ENCODE results near the gene NTM.

Gene NTM

DNA sequence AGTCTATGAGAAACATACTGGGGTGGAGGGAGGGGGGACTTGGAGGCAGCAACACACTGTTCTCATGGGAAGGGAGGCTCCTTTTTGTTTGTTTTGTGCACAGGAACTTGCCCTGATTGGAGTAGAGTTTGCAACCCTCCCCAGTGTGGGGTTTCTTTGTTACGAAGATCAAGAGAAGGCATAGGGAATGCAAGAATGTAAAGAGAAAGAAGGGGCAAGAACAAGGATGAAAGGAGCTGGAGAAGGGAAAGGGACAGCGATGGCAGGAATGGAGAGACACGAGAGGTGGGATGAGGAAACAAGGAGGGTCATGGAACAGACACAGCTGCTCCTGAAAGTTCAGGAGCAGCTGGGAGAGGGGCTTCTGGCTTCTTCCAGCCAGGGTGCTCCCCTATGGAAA, 611.7 kb downstream of the NTM start:
- no peaks in the 10 kb centered on the region for H3K9me3 ChIP-seq
- no peak for TF ChIP-seq CTCF (IDR thresholded peaks at IDR 0.05; ENCODE audit: low read depth, low read length)
- no peaks in the 10 kb centered on the region for H3K36me3 ChIP-seq
- no peak for DNase-seq
- no peak overlapping the region for H3K4me3 ChIP-seq (ENCODE audit: low read depth, low read length)
- H3K27me3 ChIP-seq = no peaks in the 10 kb centered on the region
- no peaks in the 10 kb centered on the region for H3K4me1 ChIP-seq

GRCh38 chr11:131985846-131986301, 615.5 kb downstream of the NTM start:
- Histone ChIP-seq H3K9me3 (no peaks in the 10 kb centered on the region; the same call in 1 of the 2 replicates), H3K4me3 (ENCODE audit: low read depth, low read length) (no peak overlapping the region), H3K4me1 (no peaks in the 10 kb centered on the region), H3K36me3 (no peaks in the 10 kb centered on the region), H3K27me3 (no peaks in the 10 kb centered on the region)
- no peak for TF ChIP-seq CTCF (IDR thresholded peaks at IDR 0.05; ENCODE audit: low read depth, low read length)
- no peak for DNase-seq

- no peak for TF ChIP-seq CTCF (IDR thresholded peaks at IDR 0.05; ENCODE audit: low read depth, low read length)
- H3K36me3 ChIP-seq = no peaks in the 10 kb centered on the region
- H3K9me3 ChIP-seq = no peaks in the 10 kb centered on the region; the same call in 1 of the 2 replicates
- H3K4me1 ChIP-seq = no peaks in the 10 kb centered on the region
- no peak overlapping the region for H3K4me3 ChIP-seq (ENCODE audit: low read depth, low read length)
- H3K27me3 ChIP-seq = no peaks in the 10 kb centered on the region
- DNase-seq = no peak
Measured at GRCh38 chr11:131987703-131988102, 617.3 kb downstream of the NTM start.

DNA sequence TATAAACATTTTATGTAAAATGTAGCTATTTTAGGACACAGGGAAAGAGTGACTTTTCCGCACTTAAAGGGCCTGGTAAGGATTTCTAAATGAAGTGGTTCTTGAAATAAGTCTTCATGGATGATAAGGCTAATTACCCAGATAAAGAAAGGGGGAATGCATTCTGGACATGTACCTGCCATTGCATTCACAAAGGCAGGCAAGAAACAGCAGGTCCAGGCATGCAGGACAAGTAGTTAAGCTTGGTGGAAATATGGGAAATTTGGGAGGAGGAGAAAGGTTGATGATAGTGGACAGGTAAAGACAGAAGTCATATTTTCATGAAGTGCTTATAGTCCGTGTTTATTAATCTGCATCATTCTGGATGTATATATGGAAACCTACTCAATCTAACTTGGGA, 621.2 kb downstream of the NTM start:
- Histone ChIP-seq H3K4me1 (no peaks in the 10 kb centered on the region), H3K4me3 (ENCODE audit: low read depth, low read length) (no peak overlapping the region), H3K27me3 (no peaks in the 10 kb centered on the region), H3K9me3 (no peaks in the 10 kb centered on the region; the same call in 1 of the 2 replicates), H3K36me3 (no peaks in the 10 kb centered on the region)
- no peak for TF ChIP-seq CTCF (IDR thresholded peaks at IDR 0.05; ENCODE audit: low read depth, low read length)
- DNase-seq = no peak

DNA sequence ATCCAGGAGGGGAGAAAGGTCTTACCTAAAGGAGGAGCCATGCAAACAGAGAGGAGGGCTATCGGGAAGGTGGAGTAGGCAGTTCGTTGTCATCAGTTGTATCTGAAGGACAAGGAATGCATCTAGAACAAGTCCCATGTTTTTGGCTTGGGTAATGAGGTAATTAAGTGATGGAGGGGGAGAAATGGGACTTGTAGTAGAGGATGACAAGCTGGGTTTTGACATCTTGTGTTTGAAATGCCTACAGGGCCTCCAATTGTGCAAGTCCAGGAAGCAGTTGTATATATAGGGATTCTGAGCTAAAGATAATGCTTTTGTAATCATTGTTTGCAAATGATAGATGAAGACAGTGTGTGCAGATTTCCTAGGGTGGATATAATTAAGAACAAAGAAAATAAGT, 622.8 kb downstream of the NTM start:
- H3K9me3 ChIP-seq = no peaks in the 10 kb centered on the region; the same call in 1 of the 2 replicates
- no peaks in the 10 kb centered on the region for H3K4me1 ChIP-seq
- DNase-seq = no peak
- H3K4me3 ChIP-seq (ENCODE audit: low read depth, low read length) = no peak overlapping the region
- no peaks in the 10 kb centered on the region for H3K27me3 ChIP-seq
- TF ChIP-seq CTCF (IDR thresholded peaks at IDR 0.05; ENCODE audit: low read depth, low read length) = no peak
- H3K36me3 ChIP-seq = no peaks in the 10 kb centered on the region

DNA sequence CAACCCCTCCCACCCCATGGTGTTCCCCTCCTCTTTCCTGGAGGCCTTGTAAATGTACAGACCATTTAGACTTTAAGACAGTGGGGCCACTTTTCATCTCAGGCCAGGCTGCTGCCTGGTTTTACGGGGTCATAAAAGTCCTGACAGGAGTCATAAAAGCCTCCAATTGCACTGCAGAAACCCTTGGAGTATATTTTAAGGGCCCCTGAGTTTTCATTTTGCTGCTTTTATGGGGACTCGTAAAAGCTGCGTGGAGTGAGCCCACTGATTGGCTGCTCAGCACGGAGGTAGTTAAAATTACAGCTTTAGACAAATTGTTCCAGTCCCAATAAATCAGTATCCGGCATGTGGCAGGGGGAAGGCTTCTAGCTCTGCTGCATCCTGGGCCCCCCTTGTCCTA, 627.6 kb downstream of the NTM start:
- Histone ChIP-seq H3K27me3 (no peaks in the 10 kb centered on the region), H3K9me3 (no peaks in the 10 kb centered on the region; the same call in none of the 2 replicates), H3K36me3 (no peaks in the 10 kb centered on the region), H3K4me1 (no peaks in the 10 kb centered on the region), H3K4me3 (ENCODE audit: low read depth, low read length) (no peak overlapping the region)
- no peak for DNase-seq
- no peak for TF ChIP-seq CTCF (IDR thresholded peaks at IDR 0.05; ENCODE audit: low read depth, low read length)

Measured in BE2C (cell line).